Mucosa of rectum (tissue), 2 donors: ENCODE data around the gene CHD6.

Experiments
- H3K27ac ChIP-seq, 2 donors: one replicate each; pipeline ENCODE4 v1.7.0; 2013; ENCODE audit warnings: inconsistent platforms in 2 of 2, low read depth in 2 of 2, low read length in 2 of 2
- H3K27me3 ChIP-seq, 2 donors: one replicate each; pipeline ENCODE4 v1.7.0; 2013; ENCODE audit warnings: low read length in 2 of 2; ENCODE audit not compliant: control insufficient read depth in 2 of 2, insufficient read depth in 2 of 2
- H3K36me3 ChIP-seq, 2 donors: one replicate each; pipeline ENCODE4 v1.7.0; 2013; ENCODE audit warnings: low read length in 2 of 2; ENCODE audit not compliant: control insufficient read depth in 2 of 2, insufficient read depth in 2 of 2
- H3K4me1 ChIP-seq, 2 donors: one replicate each; pipeline ENCODE4 v1.7.0; 2013; ENCODE audit warnings: low read length in 2 of 2, mild to moderate bottlenecking in 1 of 2; ENCODE audit not compliant: control insufficient read depth in 2 of 2, insufficient read depth in 2 of 2
- H3K4me3 ChIP-seq, 2 donors: one replicate each; pipeline ENCODE4 v1.7.0; 2013; ENCODE audit warnings: low read length in 2 of 2
- H3K9ac ChIP-seq, 2 donors: one replicate each; pipeline ENCODE4 v1.7.0; 2013; ENCODE audit warnings: low read length in 2 of 2, low read depth in 1 of 2, mild to moderate bottlenecking in 1 of 2
- H3K9me3 ChIP-seq, 2 donors: one replicate each; pipeline ENCODE4 v1.7.0; 2013; ENCODE audit warnings: low read length in 2 of 2; ENCODE audit not compliant: control insufficient read depth in 2 of 2
- donor health status: healthy.
- donor health status: Normal muscosa, but diverticular disease.

CHD6 gene

GRCh38 chr20:41499961-41500725, 118.0 kb downstream of the CHD6 start:
- H3K27ac ChIP-seq = no peak overlapping the region
- no peak overlapping the region for H3K9ac ChIP-seq
- no peaks in the 10 kb centered on the region for H3K9me3 ChIP-seq
- no peaks in the 10 kb centered on the region for H3K27me3 ChIP-seq
- H3K4me1 ChIP-seq = no peaks in the 10 kb centered on the region
- H3K4me3 ChIP-seq = no peak overlapping the region
- H3K36me3 ChIP-seq = peaks cover 7 to 21% of the 10 kb centered on the region in 2 donors

DNA sequence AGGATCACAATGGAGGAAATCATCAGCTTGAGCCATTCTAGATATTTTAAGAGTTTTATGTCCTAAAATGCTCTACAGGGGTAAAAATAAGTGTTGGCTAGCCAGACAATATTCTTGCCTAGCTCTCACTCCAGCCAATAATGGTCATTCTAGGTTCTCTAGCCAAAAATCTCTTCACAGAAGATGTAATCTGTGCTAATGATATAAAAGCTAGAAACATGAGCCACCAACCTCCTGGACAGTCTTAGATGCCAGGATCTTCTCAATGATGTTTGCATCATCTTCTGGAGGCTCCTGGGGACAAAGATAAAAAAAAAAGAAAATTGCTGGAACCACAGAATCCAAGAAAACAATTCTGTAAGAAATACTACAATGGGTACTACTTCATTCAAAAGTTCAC, 119.1 kb downstream of the CHD6 start:
- Histone ChIP-seq H3K4me1 (no peaks in the 10 kb centered on the region), H3K4me3 (no peak overlapping the region), H3K9me3 (no peaks in the 10 kb centered on the region), H3K27me3 (no peaks in the 10 kb centered on the region), H3K9ac (no peak overlapping the region), H3K36me3 (peaks cover 10 to 21% of the 10 kb centered on the region in 2 donors), H3K27ac (no peak overlapping the region)

DNA sequence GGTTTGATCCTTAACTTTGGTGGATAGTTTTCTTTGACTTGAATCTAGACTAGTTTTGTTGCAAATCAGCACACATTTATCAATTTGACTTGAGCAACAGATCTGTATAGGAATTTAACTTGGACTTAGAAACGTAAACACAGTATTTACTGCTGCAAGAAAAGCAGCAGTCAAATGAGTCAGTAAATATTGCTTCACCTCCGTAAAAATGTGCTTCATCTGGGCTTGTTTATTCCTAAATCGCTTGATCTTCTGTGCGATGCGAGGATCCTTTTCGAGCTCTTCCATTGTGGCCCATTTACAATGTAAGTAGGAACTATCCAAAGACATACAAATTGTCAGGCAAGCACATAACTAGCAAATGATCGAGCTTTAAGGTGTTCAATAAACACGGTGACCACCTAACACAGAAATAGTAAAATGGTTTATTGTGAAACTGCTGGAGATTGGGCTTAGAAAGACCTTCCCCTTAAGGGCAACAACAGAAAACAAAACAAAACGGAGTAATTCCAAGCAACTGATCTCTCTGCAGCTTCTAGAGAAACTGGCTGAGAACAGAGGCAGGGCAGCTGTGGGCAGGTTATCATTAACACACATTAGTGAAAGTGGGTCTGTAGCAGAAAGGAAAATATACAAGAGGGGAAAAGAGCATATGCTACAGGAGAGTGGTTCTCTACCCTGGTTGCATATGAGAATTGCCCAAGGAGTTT, 120.8 kb downstream of the CHD6 start:
- Histone ChIP-seq H3K9ac (no peak overlapping the region), H3K36me3 (peaks cover 17 to 29% of the 10 kb centered on the region in 2 donors), H3K27ac (no peak overlapping the region), H3K4me1 (no peaks in the 10 kb centered on the region), H3K9me3 (no peaks in the 10 kb centered on the region), H3K4me3 (no peak overlapping the region), H3K27me3 (no peaks in the 10 kb centered on the region)

- H3K36me3 ChIP-seq = peaks cover 40 to 48% of the 10 kb centered on the region in 2 donors
Measured at GRCh38 chr20:41494451-41494850, 123.7 kb downstream of the CHD6 start.

DNA sequence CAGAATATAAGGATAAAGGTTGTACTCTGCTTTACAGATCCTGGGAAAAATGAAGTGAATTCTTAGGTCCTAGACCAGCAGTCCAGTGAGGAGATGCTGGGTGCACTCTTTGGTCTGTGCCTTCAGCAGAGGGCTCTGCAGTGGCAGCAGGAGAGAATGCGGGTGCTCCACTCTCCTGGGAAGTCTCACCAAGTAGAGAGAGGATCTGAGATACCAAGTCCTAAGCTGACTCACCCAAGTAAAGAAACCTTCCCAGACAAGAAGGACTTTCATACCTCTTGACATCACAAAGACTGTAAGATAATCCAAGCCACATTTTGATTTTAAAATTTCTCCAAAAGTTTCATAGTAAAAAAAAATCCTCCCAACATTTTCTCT, 134.6 kb downstream of the CHD6 start:
- no peaks in the 10 kb centered on the region for H3K4me1 ChIP-seq
- no peaks in the 10 kb centered on the region for H3K27me3 ChIP-seq
- no peak overlapping the region for H3K27ac ChIP-seq
- H3K9me3 ChIP-seq = no peaks in the 10 kb centered on the region
- H3K36me3 ChIP-seq = peaks cover 45 to 46% of the 10 kb centered on the region in 2 donors
- no peak overlapping the region for H3K9ac ChIP-seq
- no peak overlapping the region for H3K4me3 ChIP-seq

More at GRCh38 chr20:41494451-41494850, 123.7 kb downstream of the CHD6 start:
- no peak overlapping the region for H3K9ac ChIP-seq
- no peak overlapping the region for H3K27ac ChIP-seq
- H3K9me3 ChIP-seq = no peaks in the 10 kb centered on the region
- no peaks in the 10 kb centered on the region for H3K4me1 ChIP-seq
- no peak overlapping the region for H3K4me3 ChIP-seq
- no peaks in the 10 kb centered on the region for H3K27me3 ChIP-seq

GRCh38 chr20:41482647-41483552, 135.3 kb downstream of the CHD6 start:
- Histone ChIP-seq H3K27ac (no peak overlapping the region), H3K36me3 (peaks cover 39 to 40% of the 10 kb centered on the region in 2 donors), H3K9me3 (no peaks in the 10 kb centered on the region), H3K27me3 (no peaks in the 10 kb centered on the region), H3K4me1 (no peaks in the 10 kb centered on the region), H3K9ac (no peak overlapping the region), H3K4me3 (no peak overlapping the region)

- Histone ChIP-seq H3K9ac (no peak overlapping the region), H3K9me3 (no peaks in the 10 kb centered on the region), H3K27me3 (no peaks in the 10 kb centered on the region), H3K4me3 (no peak overlapping the region), H3K27ac (no peak overlapping the region), H3K36me3 (peaks cover 18% of the 10 kb centered on the region in 2 donors), H3K4me1 (peaks cover 0 to 7% of the 10 kb centered on the region in 2 donors)
Measured at GRCh38 chr20:41480054-41480770, 138.0 kb downstream of the CHD6 start.

GRCh38 chr20:41479113-41479512, 139.1 kb downstream of the CHD6 start:
- H3K9me3 ChIP-seq = no peaks in the 10 kb centered on the region
- peaks cover 7 to 10% of the 10 kb centered on the region in 2 donors for H3K36me3 ChIP-seq
- peaks cover 0 to 7% of the 10 kb centered on the region in 2 donors for H3K4me1 ChIP-seq
- no peak overlapping the region for H3K9ac ChIP-seq
- no peak overlapping the region for H3K27ac ChIP-seq
- no peak overlapping the region for H3K4me3 ChIP-seq
- H3K27me3 ChIP-seq = no peaks in the 10 kb centered on the region

GRCh38 chr20:41478026-41478425, 140.2 kb downstream of the CHD6 start:
- no peak overlapping the region for H3K9ac ChIP-seq
- no peak overlapping the region for H3K4me3 ChIP-seq
- no peaks in the 10 kb centered on the region for H3K27me3 ChIP-seq
- H3K36me3 ChIP-seq = peaks cover under 1 to 2% of the 10 kb centered on the region in 2 donors
- H3K9me3 ChIP-seq = no peaks in the 10 kb centered on the region
- peaks cover 0 to 7% of the 10 kb centered on the region in 2 donors for H3K4me1 ChIP-seq
- H3K27ac ChIP-seq = no peak overlapping the region
